ENCODE measurements around the gene TMEM186. TPM values are rescaled to one million over a fixed set of nuclear protein-coding genes. Genes with fewer than 3 reads are reported as not detected.
"Not testable (repeated sequence)": the region's sequence is repeated elsewhere in the genome, so short reads cannot be mapped to it uniquely, and the experiment has no call there.

The TMEM186 gene
- total RNA-seq, 2 donors from 2014 or later = 2.4 to 3.5 TPM

DNA sequence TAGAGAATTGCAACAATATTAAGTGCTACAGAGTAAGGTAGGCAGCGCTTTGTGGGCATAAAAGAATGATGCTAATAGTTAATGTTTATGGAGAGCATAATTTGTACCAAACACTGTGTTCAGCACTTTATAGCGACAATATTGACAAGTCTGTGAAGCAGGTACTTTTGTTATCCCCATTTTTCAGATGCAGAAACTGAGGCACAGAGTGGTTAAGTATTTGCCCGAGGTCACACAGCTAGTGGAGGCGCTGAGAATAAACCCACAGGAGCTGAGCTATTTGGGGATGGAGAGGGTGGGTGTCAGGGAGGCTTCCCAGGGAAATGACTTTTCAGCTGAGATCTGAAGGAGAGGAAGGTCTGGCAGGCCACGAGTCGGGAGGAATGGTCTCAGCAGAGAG lies 39.4 kb downstream of the TMEM186 start:
- Mint-ChIP-seq H3K36me3 (ENCODE audit: low read depth) (peaks cover 9% of the 10 kb centered on the region), H3K27ac (no peak overlapping the region), H3K4me3 (no peak overlapping the region), H3K4me1 (no peaks in the 10 kb centered on the region), H3K27me3 (no peaks in the 10 kb centered on the region)
- ATAC-seq (no peak), DNase-seq (no peak)
- H3K9me3 ChIP-seq (ENCODE audit: control insufficient read depth, low read length, poor library complexity, severe bottlenecking) = no peaks in the 10 kb centered on the region

DNA sequence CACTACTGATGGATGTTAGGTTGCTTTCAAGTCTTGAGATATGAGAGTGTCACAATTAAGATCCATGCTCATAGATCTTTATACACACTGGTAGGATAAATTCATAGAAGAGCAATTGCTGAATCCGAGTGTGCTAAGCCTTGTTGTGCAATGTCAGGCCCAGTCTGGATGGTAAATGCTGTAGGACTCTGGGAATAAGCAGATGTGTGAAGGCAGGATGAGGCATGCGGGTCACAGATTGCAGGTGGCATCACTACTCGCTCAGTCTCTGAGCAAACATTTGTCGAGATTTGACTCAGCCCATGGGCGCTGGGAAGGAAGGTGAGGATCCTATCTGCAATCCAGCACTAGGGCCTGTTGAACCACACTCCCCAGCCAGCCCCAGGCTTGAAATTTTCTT lies 40.7 kb downstream of the TMEM186 start:
- Mint-ChIP-seq H3K4me3 (no peak overlapping the region), H3K27ac (no peak overlapping the region), H3K27me3 (no peaks in the 10 kb centered on the region), H3K4me1 (no peaks in the 10 kb centered on the region), H3K36me3 (ENCODE audit: low read depth) (peaks cover 9% of the 10 kb centered on the region)
- ATAC-seq (no peak), DNase-seq (no peak)
- H3K9me3 ChIP-seq (ENCODE audit: control insufficient read depth, low read length, poor library complexity, severe bottlenecking) = no peaks in the 10 kb centered on the region

DNA sequence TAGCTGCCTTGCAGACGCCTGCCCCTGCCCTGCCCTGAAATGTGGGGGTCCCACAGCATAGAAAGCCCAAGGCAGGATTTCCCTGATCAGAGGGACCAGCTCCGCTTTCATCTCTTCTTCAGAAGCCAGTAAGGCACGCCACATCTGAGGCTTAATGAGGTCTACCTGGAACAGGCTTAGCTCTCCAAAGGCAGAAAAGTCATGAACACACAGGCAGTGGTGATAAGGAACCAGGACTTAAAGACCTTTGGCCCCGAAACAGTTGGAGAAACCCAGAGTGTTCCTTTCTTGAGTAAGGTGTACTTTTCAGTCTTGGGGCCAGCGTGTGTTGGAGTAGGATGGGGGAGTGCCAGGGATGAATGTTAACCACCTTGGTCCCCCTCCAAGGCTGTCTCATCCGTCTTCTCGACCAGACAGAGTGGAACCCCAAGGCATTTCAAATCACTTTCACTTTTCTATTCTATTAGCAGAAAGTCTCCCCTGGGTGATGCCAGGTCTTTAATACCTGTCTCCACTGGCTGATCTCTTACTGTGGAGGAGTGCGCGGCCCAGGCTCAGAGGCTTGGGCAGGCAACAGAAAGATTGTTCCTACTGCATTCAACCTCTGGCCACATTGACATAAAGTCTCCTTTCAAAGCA lies 43.9 kb downstream of the TMEM186 start:
- no peak for ATAC-seq
- Mint-ChIP-seq H3K36me3 (ENCODE audit: low read depth) (peaks cover 5% of the 10 kb centered on the region), H3K4me3 (no peak overlapping the region)

DNA sequence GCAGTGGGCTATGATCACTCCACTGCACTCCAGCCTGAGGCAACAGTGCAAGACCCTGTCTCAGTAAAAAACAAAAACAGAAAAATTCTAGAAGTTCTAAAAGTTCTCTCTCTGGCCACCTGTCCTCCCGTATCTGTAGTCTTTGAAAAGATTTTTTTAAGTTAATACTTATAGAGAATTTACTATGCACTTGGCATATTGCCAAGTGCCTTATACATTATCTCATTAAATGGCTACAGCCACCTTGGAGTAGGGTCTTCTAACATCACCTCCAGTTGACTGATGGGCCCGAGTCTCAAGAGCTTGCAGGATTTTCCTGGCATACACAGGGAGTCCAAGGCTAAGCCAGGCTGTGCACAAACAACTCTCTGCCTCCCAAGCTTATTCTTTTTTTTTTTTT lies 44.7 kb downstream of the TMEM186 start:
- no peaks in the 10 kb centered on the region for H3K9me3 ChIP-seq (ENCODE audit: control insufficient read depth, low read length, poor library complexity, severe bottlenecking)
- ATAC-seq (no peak), DNase-seq (no peak)
- H3K36me3 Mint-ChIP-seq (ENCODE audit: low read depth) = peaks cover 5% of the 10 kb centered on the region
- no peaks in the 10 kb centered on the region for H3K4me1 Mint-ChIP-seq
- no peaks in the 10 kb centered on the region for H3K27me3 Mint-ChIP-seq
- H3K27ac Mint-ChIP-seq = no peak overlapping the region
- no peak overlapping the region for H3K4me3 Mint-ChIP-seq

More for the DNA sequence above, 43.9 kb downstream of the TMEM186 start:
- Mint-ChIP-seq H3K27me3 (no peaks in the 10 kb centered on the region), H3K27ac (no peak overlapping the region), H3K4me1 (no peaks in the 10 kb centered on the region)
- no peaks in the 10 kb centered on the region for H3K9me3 ChIP-seq (ENCODE audit: control insufficient read depth, low read length, poor library complexity, severe bottlenecking)
- DNase-seq = no peak

DNA sequence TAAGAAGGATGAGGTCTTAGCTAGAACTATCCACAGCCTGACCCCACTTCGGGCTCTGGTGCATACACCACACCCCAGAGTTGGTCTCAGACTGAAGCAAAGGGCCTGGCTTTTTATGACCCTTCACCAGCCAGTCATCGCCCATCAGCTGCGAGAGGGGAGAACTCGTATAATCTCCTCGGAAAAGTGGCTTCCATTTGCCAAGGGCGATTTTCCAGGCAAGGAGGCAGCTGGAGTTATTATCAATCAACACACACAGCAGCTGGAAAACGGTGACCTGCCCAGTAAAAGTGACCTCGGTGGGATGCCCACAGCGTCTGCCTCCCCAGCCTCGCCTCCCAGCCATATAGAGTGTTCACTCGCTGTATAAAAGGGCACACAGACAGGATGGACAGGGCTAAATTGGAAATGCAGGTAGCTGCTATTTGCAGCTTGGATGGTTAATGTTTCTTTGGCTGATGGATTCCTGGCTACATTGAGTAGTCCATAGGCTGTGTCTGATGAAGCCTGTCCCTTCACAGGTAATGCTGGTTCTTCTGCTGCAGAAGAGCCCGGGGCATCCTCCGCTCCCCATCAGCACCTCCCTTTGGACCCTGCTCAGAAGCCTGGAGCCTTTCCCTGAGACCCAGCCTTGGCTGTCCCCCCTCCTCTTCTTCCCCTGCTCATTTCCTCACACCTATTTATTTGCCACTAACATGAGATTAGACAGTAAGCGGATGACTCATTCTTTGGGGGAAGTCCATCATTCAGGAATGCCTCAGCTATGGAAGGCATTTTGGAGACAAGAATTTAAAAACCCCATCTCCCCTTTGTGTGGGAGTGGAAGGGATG lies 45.7 kb downstream of the TMEM186 start:
- Mint-ChIP-seq H3K36me3 (ENCODE audit: low read depth) (peaks cover 5% of the 10 kb centered on the region), H3K4me3 (no peak overlapping the region), H3K4me1 (no peaks in the 10 kb centered on the region), H3K27ac (no peak overlapping the region), H3K27me3 (no peaks in the 10 kb centered on the region)
- DNase-seq (no peak), ATAC-seq (no peak)
- H3K9me3 ChIP-seq (ENCODE audit: control insufficient read depth, low read length, poor library complexity, severe bottlenecking) = no peaks in the 10 kb centered on the region

DNA sequence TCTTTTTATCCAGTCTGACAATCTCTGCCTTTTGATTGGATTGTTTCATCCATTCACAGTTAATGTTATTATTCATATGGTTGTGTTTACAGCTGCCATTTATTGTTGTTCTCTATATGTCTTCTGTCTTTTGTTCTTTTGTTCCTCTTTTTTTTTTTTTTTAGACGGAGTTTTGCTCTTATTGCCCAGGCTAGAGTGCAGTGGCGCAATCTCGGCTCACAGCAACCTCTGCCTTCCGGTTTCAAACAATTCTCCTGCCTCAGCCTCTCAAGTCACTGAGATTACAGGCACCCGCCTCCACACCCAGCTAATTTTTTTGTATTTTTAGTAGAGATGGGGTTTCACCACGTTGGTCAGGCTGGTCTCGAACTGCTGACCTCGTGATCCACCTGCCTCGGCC lies 48.5 kb downstream of the TMEM186 start:
- H3K4me3 Mint-ChIP-seq; H3K4me1 Mint-ChIP-seq; H3K27ac Mint-ChIP-seq; H3K9me3 ChIP-seq (ENCODE audit: control insufficient read depth, low read length, poor library complexity, severe bottlenecking); ATAC-seq; H3K27me3 Mint-ChIP-seq; DNase-seq; H3K36me3 Mint-ChIP-seq (ENCODE audit: low read depth): not testable (repeated sequence)

Other genes with a start within 250 kb of the TMEM186 start
- not detected for gene TMEM114, start 207.1 kb downstream of the TMEM186 start, total RNA-seq
- gene METTL22, start 175.9 kb downstream of the TMEM186 start, total RNA-seq = 10 to 100 TPM; 23.9 to 30.2 TPM
- gene ABAT, start 123.0 kb downstream of the TMEM186 start, total RNA-seq = 1 to 10 TPM; 8.7 to 9.5 TPM
- gene PMM2, start 200 bp upstream of the TMEM186 start, total RNA-seq = 10 to 100 TPM; 35.8 to 40.6 TPM
- 10 to 100 TPM; 25.4 to 30.4 TPM for gene CARHSP1, start 71.4 kb upstream of the TMEM186 start, total RNA-seq
- under 1 TPM in 1 of 2 donors, not detected in 1; 0.75 TPM for gene LITAFD, start 84.7 kb upstream of the TMEM186 start, total RNA-seq
- 100 to 1,000 TPM; 259 to 282 TPM for gene USP7, start 166.3 kb upstream of the TMEM186 start, total RNA-seq